Activated T-cell treated with anti-CD3 and anti-CD28 coated beads, Interleukin-2, amount 50 U/mL, for 4 hours (primary cell): ENCODE results near the gene RAD9A. TPM values are rescaled to one million over a fixed set of nuclear protein-coding genes. Genes with fewer than 3 reads are reported as not detected.

Source experiments
- total RNA-seq, 3 donors: library from RNA; stranded (reverse); gene quantifications; one replicate each; pipeline ENCODE4 v1.2.1, GENCODE V29; 2021

Gene RAD9A
- total RNA-seq, 3 donors from 2014 or later, result 36.2 to 40.0 (median 36.2) TPM

Other genes with a start within 250 kb of the RAD9A start
- 100 to 1,000 TPM; 152 to 172 (median 171) TPM for gene GRK2, start 125.5 kb upstream of the RAD9A start, total RNA-seq
- 10 to 100 TPM; 67.7 to 75.4 (median 69.8) TPM for gene ANKRD13D, start 102.7 kb upstream of the RAD9A start, total RNA-seq
- 1 to 10 TPM; 4.8 to 7.2 (median 6.6) TPM for gene SSH3, start 88.5 kb upstream of the RAD9A start, total RNA-seq
- 10 to 100 TPM; 16.4 to 23.8 (median 22.0) TPM for gene POLD4, start 38.4 kb upstream of the RAD9A start, total RNA-seq
- 1 to 10 TPM in 2 of 3 donors, under 1 TPM in 1; 0.56 to 1.5 (median 1.4) TPM for gene CLCF1, start 18.4 kb upstream of the RAD9A start, total RNA-seq
- gene PPP1CA, start 9.9 kb downstream of the RAD9A start, total RNA-seq, result 100 to 1,000 TPM; 262 to 265 (median 264) TPM
- gene TBC1D10C, start 12.1 kb downstream of the RAD9A start, total RNA-seq, result 10 to 100 TPM; 63.5 to 90.1 (median 68.5) TPM
- 1 to 10 TPM; 1.4 to 2.2 (median 1.5) TPM for gene CARNS1, start 23.7 kb downstream of the RAD9A start, total RNA-seq
- 10 to 100 TPM; 90.3 to 97.2 (median 92.7) TPM for gene RPS6KB2, start 36.5 kb downstream of the RAD9A start, total RNA-seq
- gene PTPRCAP, start 45.7 kb downstream of the RAD9A start, total RNA-seq, result 100 to 1,000 TPM in 2 of 3 donors, 10 to 100 TPM in 1; 61.5 to 114 (median 108) TPM
- 100 to 1,000 TPM in 2 of 3 donors, 10 to 100 TPM in 1; 97.5 to 139 (median 114) TPM for gene CORO1B, start 51.5 kb downstream of the RAD9A start, total RNA-seq
- not detected for gene GPR152, start 60.7 kb downstream of the RAD9A start, total RNA-seq
- gene CABP4, start 63.4 kb downstream of the RAD9A start, total RNA-seq, result 1 to 10 TPM in 2 of 3 donors, under 1 TPM in 1; 0.48 to 1.5 (median 1.1) TPM
- 10 to 100 TPM; 31.1 to 36.3 (median 32.9) TPM for gene TMEM134, start 77.3 kb downstream of the RAD9A start, total RNA-seq
- gene AIP, start 91.0 kb downstream of the RAD9A start, total RNA-seq, result 100 to 1,000 TPM; 156 to 183 (median 166) TPM
- 100 to 1,000 TPM in 1 of 3 donors, 10 to 100 TPM in 2; 88.8 to 118 (median 96.4) TPM for gene PITPNM1, start 113.4 kb downstream of the RAD9A start, total RNA-seq
- 10 to 100 TPM; 79.1 to 89.1 (median 86.2) TPM for gene CDK2AP2, start 116.2 kb downstream of the RAD9A start, total RNA-seq
- not detected for gene CABP2, start 131.5 kb downstream of the RAD9A start, total RNA-seq
- 100 to 1,000 TPM; 363 to 446 (median 421) TPM for gene GSTP1, start 191.8 kb downstream of the RAD9A start, total RNA-seq
- 100 to 1,000 TPM; 338 to 353 (median 350) TPM for gene NDUFV1, start 214.9 kb downstream of the RAD9A start, total RNA-seq
- 10 to 100 TPM; 10.2 to 14.4 (median 12.6) TPM for gene NUDT8, start 238.0 kb downstream of the RAD9A start, total RNA-seq
- not detected for gene TBX10, start 247.8 kb downstream of the RAD9A start, total RNA-seq